ENCODE measurements around the gene DNPH1.
A peak's percentile ranks its signal among the peaks of the same experiment; 100 is the strongest.

DNPH1 gene

GRCh38 chr6:43180985-43181384 is 48.3 kb downstream of the DNPH1 start (continued):
- TF ChIP-seq PRDM4 (tag by site-specific recombination; IDR thresholded peaks at IDR 0.05) (0 out of 2 replicates have a peak, but pooled peaks have one; percentile 45), SP2 (tag by site-specific recombination; IDR thresholded peaks at IDR 0.05) (peak; percentile 30; the same call in 1 of the 2 replicates), ZBTB17 (tag by site-specific recombination; IDR thresholded peaks at IDR 0.05) (peak; percentile 65), ZNF10 (tag by site-specific recombination; IDR thresholded peaks at IDR 0.05) (no peak; the same call in 1 of the 2 replicates), KLF9 (tag by site-specific recombination; IDR thresholded peaks at IDR 0.05; ENCODE audit: low read depth) (peak; percentile 42; the same call in 1 of the 2 replicates), ZNF600 (tag by site-specific recombination; IDR thresholded peaks at IDR 0.05) (peak; percentile 57; the same call in 1 of the 2 replicates), ZNF366 (tag by site-specific recombination; conservative IDR thresholded peaks at IDR 0.05) (peak; percentile 54), ZNF76 (tag by site-specific recombination; IDR thresholded peaks at IDR 0.05; ENCODE audit: borderline replicate concordance, low read depth) (peak; percentile 39; the same call in 1 of the 2 replicates)
- TF ChIP-seq, protein P1, sequence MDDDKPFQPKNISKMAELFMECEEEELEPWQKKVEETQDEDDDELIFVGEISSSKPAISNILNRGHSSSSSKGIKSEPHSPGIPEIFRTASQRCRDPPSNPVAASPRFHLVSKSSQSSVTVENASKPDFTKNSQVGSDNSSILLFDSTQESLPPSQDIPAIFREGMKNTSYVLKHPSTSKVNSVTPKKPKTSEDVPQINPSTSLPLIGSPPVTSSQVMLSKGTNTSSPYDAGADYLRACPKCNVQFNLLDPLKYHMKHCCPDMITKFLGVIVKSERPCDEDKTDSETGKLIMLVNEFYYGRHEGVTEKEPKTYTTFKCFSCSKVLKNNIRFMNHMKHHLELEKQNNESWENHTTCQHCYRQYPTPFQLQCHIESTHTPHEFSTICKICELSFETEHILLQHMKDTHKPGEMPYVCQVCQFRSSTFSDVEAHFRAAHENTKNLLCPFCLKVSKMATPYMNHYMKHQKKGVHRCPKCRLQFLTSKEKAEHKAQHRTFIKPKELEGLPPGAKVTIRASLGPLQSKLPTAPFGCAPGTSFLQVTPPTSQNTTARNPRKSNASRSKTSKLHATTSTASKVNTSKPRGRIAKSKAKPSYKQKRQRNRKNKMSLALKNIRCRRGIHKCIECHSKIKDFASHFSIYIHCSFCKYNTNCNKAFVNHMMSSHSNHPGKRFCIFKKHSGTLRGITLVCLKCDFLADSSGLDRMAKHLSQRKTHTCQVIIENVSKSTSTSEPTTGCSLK (tag by site-specific recombination; IDR thresholded peaks at IDR 0.05): no peak

DNA sequence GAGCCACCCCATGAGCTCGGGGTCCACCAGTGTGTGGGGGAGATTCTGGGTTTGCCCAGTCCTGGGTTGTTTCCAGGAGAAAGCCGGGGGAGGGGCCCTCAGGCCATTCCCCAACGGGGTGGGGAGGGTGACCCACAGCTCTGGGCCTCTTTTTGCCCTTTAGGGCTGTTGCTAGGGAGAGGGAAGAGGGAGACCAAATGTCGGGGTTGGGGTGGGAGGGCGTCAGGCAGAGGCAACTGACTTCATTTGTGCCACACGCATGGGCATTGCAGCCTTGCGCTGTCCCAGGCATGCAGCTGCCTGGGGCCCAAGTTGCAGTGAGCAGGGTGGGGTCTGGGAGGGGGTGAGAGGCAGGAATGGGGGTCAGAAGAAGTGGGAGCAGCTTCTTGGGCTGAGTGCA is 49.2 kb downstream of the DNPH1 start:
- ChIA-PET CTCF (interaction anchor here (0.6 to 1.5 kb wide), 2 partner anchors 8 to 127 kb away, joined by 3 to 4 read pairs; no protein-coding TSS in a partner anchor), POLR2A (interaction anchor here (0.6 to 0.7 kb wide), 4 partner anchors 11 to 257 kb away, joined by 3 to 4 read pairs (median 4); no protein-coding TSS in a partner anchor)
- Histone ChIP-seq H3K36me3 (ENCODE audit: control insufficient read depth in 2 of 2, insufficient read depth in 1 of 2, low read length in 2 of 2) (peaks cover 23 to 59% of the 10 kb centered on the region in 2 experiments), H3K9me3 (ENCODE audit: control insufficient read depth, insufficient read depth, low read depth, low read length) (no peaks in the 10 kb centered on the region), H3K27ac (ENCODE audit: extremely low read depth, low read depth, low read length) (no peak overlapping the region), H3K4me1 (ENCODE audit: control insufficient read depth, insufficient read depth, low read length) (peaks cover 3% of the 10 kb centered on the region), H3K4me3 (ENCODE audit: low read depth, low read length) (no peak overlapping the region)
- TF ChIP-seq, protein P2, sequence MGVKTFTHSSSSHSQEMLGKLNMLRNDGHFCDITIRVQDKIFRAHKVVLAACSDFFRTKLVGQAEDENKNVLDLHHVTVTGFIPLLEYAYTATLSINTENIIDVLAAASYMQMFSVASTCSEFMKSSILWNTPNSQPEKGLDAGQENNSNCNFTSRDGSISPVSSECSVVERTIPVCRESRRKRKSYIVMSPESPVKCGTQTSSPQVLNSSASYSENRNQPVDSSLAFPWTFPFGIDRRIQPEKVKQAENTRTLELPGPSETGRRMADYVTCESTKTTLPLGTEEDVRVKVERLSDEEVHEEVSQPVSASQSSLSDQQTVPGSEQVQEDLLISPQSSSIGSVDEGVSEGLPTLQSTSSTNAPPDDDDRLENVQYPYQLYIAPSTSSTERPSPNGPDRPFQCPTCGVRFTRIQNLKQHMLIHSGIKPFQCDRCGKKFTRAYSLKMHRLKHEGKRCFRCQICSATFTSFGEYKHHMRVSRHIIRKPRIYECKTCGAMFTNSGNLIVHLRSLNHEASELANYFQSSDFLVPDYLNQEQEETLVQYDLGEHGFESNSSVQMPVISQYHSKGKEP (tag by site-specific recombination; IDR thresholded peaks at IDR 0.05): peak; percentile 75
- TF ChIP-seq ZBTB8A (tag by site-specific recombination; IDR thresholded peaks at IDR 0.05): no peak
- no peak for TF ChIP-seq ZNF138 (tag by site-specific recombination; IDR thresholded peaks at IDR 0.05; ENCODE audit: borderline replicate concordance)
- TF ChIP-seq, protein P3, sequence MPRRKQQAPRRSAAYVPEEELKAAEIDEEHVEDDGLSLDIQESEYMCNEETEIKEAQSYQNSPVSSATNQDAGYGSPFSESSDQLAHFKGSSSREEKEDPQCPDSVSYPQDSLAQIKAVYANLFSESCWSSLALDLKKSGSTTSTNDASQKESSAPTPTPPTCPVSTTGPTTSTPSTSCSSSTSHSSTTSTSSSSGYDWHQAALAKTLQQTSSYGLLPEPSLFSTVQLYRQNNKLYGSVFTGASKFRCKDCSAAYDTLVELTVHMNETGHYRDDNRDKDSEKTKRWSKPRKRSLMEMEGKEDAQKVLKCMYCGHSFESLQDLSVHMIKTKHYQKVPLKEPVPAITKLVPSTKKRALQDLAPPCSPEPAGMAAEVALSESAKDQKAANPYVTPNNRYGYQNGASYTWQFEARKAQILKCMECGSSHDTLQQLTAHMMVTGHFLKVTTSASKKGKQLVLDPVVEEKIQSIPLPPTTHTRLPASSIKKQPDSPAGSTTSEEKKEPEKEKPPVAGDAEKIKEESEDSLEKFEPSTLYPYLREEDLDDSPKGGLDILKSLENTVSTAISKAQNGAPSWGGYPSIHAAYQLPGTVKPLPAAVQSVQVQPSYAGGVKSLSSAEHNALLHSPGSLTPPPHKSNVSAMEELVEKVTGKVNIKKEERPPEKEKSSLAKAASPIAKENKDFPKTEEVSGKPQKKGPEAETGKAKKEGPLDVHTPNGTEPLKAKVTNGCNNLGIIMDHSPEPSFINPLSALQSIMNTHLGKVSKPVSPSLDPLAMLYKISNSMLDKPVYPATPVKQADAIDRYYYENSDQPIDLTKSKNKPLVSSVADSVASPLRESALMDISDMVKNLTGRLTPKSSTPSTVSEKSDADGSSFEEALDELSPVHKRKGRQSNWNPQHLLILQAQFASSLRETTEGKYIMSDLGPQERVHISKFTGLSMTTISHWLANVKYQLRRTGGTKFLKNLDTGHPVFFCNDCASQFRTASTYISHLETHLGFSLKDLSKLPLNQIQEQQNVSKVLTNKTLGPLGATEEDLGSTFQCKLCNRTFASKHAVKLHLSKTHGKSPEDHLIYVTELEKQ (tag by site-specific recombination; IDR thresholded peaks at IDR 0.05; ENCODE audit: borderline replicate concordance): no peak
- no peak for TF ChIP-seq ZNF391 (tag by site-specific recombination; IDR thresholded peaks at IDR 0.05; ENCODE audit: borderline replicate concordance, low read depth)
- no peak for TF ChIP-seq ZBTB48 (tag by site-specific recombination; IDR thresholded peaks at IDR 0.05)
- TF ChIP-seq MYNN (tag by site-specific recombination; IDR thresholded peaks at IDR 0.05; ENCODE audit: borderline replicate concordance): no peak
- TF ChIP-seq ZNF521 (tag by site-specific recombination; IDR thresholded peaks at IDR 0.05): no peak
- TF ChIP-seq ATF2 (tag by site-specific recombination; IDR thresholded peaks at IDR 0.05; ENCODE audit: low read depth): no peak
- no peak for TF ChIP-seq ZNF785 (tag by site-specific recombination; IDR thresholded peaks at IDR 0.05)
- no peak for TF ChIP-seq ZNF596 (tag by site-specific recombination; IDR thresholded peaks at IDR 0.05)
- TF ChIP-seq ZNF341 (tag by site-specific recombination; IDR thresholded peaks at IDR 0.05; ENCODE audit: low read depth): 0 out of 2 replicates have a peak, but pooled peaks have one; percentile 27
- TF ChIP-seq ZNF677 (tag by site-specific recombination; IDR thresholded peaks at IDR 0.05): no peak
- TF ChIP-seq, protein P4, sequence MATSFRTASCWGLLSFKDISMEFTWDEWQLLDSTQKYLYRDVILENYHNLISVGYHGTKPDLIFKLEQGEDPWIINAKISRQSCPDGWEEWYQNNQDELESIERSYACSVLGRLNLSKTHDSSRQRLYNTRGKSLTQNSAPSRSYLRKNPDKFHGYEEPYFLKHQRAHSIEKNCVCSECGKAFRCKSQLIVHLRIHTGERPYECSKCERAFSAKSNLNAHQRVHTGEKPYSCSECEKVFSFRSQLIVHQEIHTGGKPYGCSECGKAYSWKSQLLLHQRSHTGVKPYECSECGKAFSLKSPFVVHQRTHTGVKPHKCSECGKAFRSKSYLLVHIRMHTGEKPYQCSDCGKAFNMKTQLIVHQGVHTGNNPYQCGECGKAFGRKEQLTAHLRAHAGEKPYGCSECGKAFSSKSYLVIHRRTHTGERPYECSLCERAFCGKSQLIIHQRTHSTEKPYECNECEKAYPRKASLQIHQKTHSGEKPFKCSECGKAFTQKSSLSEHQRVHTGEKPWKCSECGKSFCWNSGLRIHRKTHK (tag by site-specific recombination; IDR thresholded peaks at IDR 0.05): no peak

Measured in HEK293 (cell line).